Stimulated activated CD8-positive, alpha-beta memory T cell treated with anti-CD3 and anti-CD28 coated beads, Interleukin-15, amount 100 ng/mL, for 1 hour (primary cell): ENCODE measurements around the gene PCNX2.
"Not testable (repeated sequence)": the region's sequence is repeated elsewhere in the genome, so short reads cannot be mapped to it uniquely, and the experiment has no call there.

Source experiments
- DNase-seq: peaks from one replicate; pipeline ENCODE4 v3.0.0-alpha.2; 2020; ENCODE audit warnings: low read depth

PCNX2 gene

GRCh38 chr1:233217832-233218231 is 77.7 kb downstream of the PCNX2 start:
- DNase-seq = no peak

- no peak for DNase-seq
Observed at GRCh38 chr1:233216009-233216408, 79.5 kb downstream of the PCNX2 start.

- no peak for DNase-seq
Observed at GRCh38 chr1:233215135-233215760, 80.3 kb downstream of the PCNX2 start.

GRCh38 chr1:233211595-233211994 is 83.9 kb downstream of the PCNX2 start:
- DNase-seq = no peak

GRCh38 chr1:233211106-233211505 is 84.4 kb downstream of the PCNX2 start:
- no peak for DNase-seq

- no peak for DNase-seq
Observed at GRCh38 chr1:233209481-233209880, 86.0 kb downstream of the PCNX2 start.

- no peak for DNase-seq
Observed at GRCh38 chr1:233208687-233209086, 86.8 kb downstream of the PCNX2 start.

- DNase-seq = no peak
Observed at GRCh38 chr1:233197940-233198339, 97.6 kb downstream of the PCNX2 start.

- no peak for DNase-seq
Observed at GRCh38 chr1:233193741-233194140, 101.8 kb downstream of the PCNX2 start.

GRCh38 chr1:233190987-233191386 is 104.5 kb downstream of the PCNX2 start:
- DNase-seq = no peak

GRCh38 chr1:233189526-233189925 is 106.0 kb downstream of the PCNX2 start:
- DNase-seq = no peak

GRCh38 chr1:233188061-233188460 is 107.5 kb downstream of the PCNX2 start:
- DNase-seq = no peak

GRCh38 chr1:233183226-233184020 is 112.1 kb downstream of the PCNX2 start:
- DNase-seq = no peak

- no peak for DNase-seq
Observed at GRCh38 chr1:233182587-233182986, 112.9 kb downstream of the PCNX2 start.

- DNase-seq = no peak
Observed at GRCh38 chr1:233180641-233181364, 114.7 kb downstream of the PCNX2 start.

GRCh38 chr1:233179638-233180037 is 115.9 kb downstream of the PCNX2 start:
- DNase-seq = not testable (repeated sequence)

GRCh38 chr1:233172201-233172600 is 123.3 kb downstream of the PCNX2 start:
- DNase-seq = no peak

GRCh38 chr1:233170741-233171140 is 124.8 kb downstream of the PCNX2 start:
- DNase-seq = no peak

- DNase-seq = no peak
Observed at GRCh38 chr1:233168384-233168783, 127.1 kb downstream of the PCNX2 start.

GRCh38 chr1:233166896-233167295 is 128.6 kb downstream of the PCNX2 start:
- no peak for DNase-seq

GRCh38 chr1:233163696-233164095 is 131.8 kb downstream of the PCNX2 start:
- DNase-seq = no peak

- DNase-seq = no peak
Observed at GRCh38 chr1:233158322-233158721, 137.2 kb downstream of the PCNX2 start.

GRCh38 chr1:233157245-233157644 is 138.3 kb downstream of the PCNX2 start:
- no peak for DNase-seq
